Measurements from ENCODE around the gene CLK2.

GRCh38 chr1:155277902-155278688, 4.8 kb upstream of the CLK2 start:
- TF ChIP-seq CTCF (IDR thresholded peaks at IDR 0.05) (peak in 2 of 3 experiments; percentile 15 to 30), POLR2AphosphoS5 (IDR thresholded peaks at IDR 0.05) (no peak)

Data from esophagus muscularis mucosa (tissue), 3 donors.